Measurements from ENCODE around the gene FLYWCH1.

Gene FLYWCH1

GRCh38 chr16:2933701-2934100 is 22.0 kb downstream of the FLYWCH1 start:
- H3K27me3 ChIP-seq (replicated peaks in 2 of 5; ENCODE audit: control insufficient read depth in 4 of 5, insufficient read depth in 5 of 5, low read length in 4 of 5), result no peaks in the 10 kb centered on the region
- peaks cover 0 to 68% (median 42%) of the 10 kb centered on the region in 4 experiments for H3K36me3 ChIP-seq (ENCODE audit: control insufficient read depth in 4 of 4, insufficient read depth in 4 of 4, low read length in 3 of 4)
- 92% methylated on average over 15 of the region's 22 CpGs for WGBS (ENCODE audit: insufficient coverage)
- no peaks in the 10 kb centered on the region for H3K9me3 ChIP-seq (ENCODE audit: control extremely low read depth in 1 of 5, control insufficient read depth in 4 of 5, insufficient read depth in 2 of 5, low read depth in 1 of 5, low read length in 4 of 5)
- ChIA-PET POLR2A (no interaction called here), CTCF (no interaction called here)
- no peaks in the 10 kb centered on the region for H3K4me1 ChIP-seq (ENCODE audit: control extremely low read depth in 1 of 4, control insufficient read depth in 4 of 4, insufficient read depth in 4 of 4, low read length in 3 of 4)
- H3K4me3 ChIP-seq (ENCODE audit: control insufficient read depth in 1 of 7, extremely low read depth in 1 of 7, insufficient read depth in 4 of 7, low read depth in 2 of 7, low read length in 6 of 7), result no peak overlapping the region
- no peak overlapping the region for H3K27ac ChIP-seq (ENCODE audit: insufficient read depth in 1 of 2, low read depth in 1 of 2, low read length in 2 of 2, poor library complexity in 1 of 2, severe bottlenecking in 2 of 2)
- DNase-seq, result no peak

- DNase-seq, result no peak
- H3K27me3 ChIP-seq (replicated peaks in 2 of 5; ENCODE audit: control insufficient read depth in 4 of 5, insufficient read depth in 5 of 5, low read length in 4 of 5), result no peaks in the 10 kb centered on the region
- no peaks in the 10 kb centered on the region for H3K9me3 ChIP-seq (ENCODE audit: control extremely low read depth in 1 of 5, control insufficient read depth in 4 of 5, insufficient read depth in 2 of 5, low read depth in 1 of 5, low read length in 4 of 5)
- peaks cover 0 to 70% (median 41%) of the 10 kb centered on the region in 4 experiments for H3K36me3 ChIP-seq (ENCODE audit: control insufficient read depth in 4 of 4, insufficient read depth in 4 of 4, low read length in 3 of 4)
- POLR2A ChIA-PET, result no interaction called here
- H3K4me3 ChIP-seq (ENCODE audit: control insufficient read depth in 1 of 7, extremely low read depth in 1 of 7, insufficient read depth in 4 of 7, low read depth in 2 of 7, low read length in 6 of 7), result no peak overlapping the region
- H3K27ac ChIP-seq (ENCODE audit: insufficient read depth in 1 of 2, low read depth in 1 of 2, low read length in 2 of 2, poor library complexity in 1 of 2, severe bottlenecking in 2 of 2), result no peak overlapping the region
- H3K4me1 ChIP-seq (ENCODE audit: control extremely low read depth in 1 of 4, control insufficient read depth in 4 of 4, insufficient read depth in 4 of 4, low read length in 3 of 4), result no peaks in the 10 kb centered on the region
- CTCF ChIA-PET, result no interaction called here
- 95% methylated on average over 15 of the region's 15 CpGs for WGBS (ENCODE audit: insufficient coverage)
These were observed 22.7 kb downstream of the FLYWCH1 start for GRCh38 chr16:2934450-2934849.

- no peak overlapping the region for H3K4me3 ChIP-seq (ENCODE audit: control insufficient read depth in 1 of 7, extremely low read depth in 1 of 7, insufficient read depth in 4 of 7, low read depth in 2 of 7, low read length in 6 of 7)
- ChIA-PET POLR2A (no interaction called here), CTCF (no interaction called here)
- WGBS (ENCODE audit: insufficient coverage), result 89% methylated on average over 15 of the region's 22 CpGs
- DNase-seq, result no peak
- no peaks in the 10 kb centered on the region for H3K9me3 ChIP-seq (ENCODE audit: control extremely low read depth in 1 of 5, control insufficient read depth in 4 of 5, insufficient read depth in 2 of 5, low read depth in 1 of 5, low read length in 4 of 5)
- no peaks in the 10 kb centered on the region for H3K4me1 ChIP-seq (ENCODE audit: control extremely low read depth in 1 of 4, control insufficient read depth in 4 of 4, insufficient read depth in 4 of 4, low read length in 3 of 4)
- no peak overlapping the region for H3K27ac ChIP-seq (ENCODE audit: insufficient read depth in 1 of 2, low read depth in 1 of 2, low read length in 2 of 2, poor library complexity in 1 of 2, severe bottlenecking in 2 of 2)
- no peaks in the 10 kb centered on the region for H3K27me3 ChIP-seq (replicated peaks in 2 of 5; ENCODE audit: control insufficient read depth in 4 of 5, insufficient read depth in 5 of 5, low read length in 4 of 5)
- H3K36me3 ChIP-seq (ENCODE audit: control insufficient read depth in 4 of 4, insufficient read depth in 4 of 4, low read length in 3 of 4), result peaks cover 3 to 71% (median 48%) of the 10 kb centered on the region in 4 experiments
These were observed 24.8 kb downstream of the FLYWCH1 start for GRCh38 chr16:2936436-2937011.

GRCh38 chr16:2937170-2937569 is 25.4 kb downstream of the FLYWCH1 start:
- 98% methylated on average over 16 of the region's 24 CpGs for whole genome bisulfite sequencing (ENCODE audit: insufficient coverage)
- Histone ChIP-seq H3K27ac (ENCODE audit: insufficient read depth in 1 of 2, low read depth in 1 of 2, low read length in 2 of 2, poor library complexity in 1 of 2, severe bottlenecking in 2 of 2) (no peak overlapping the region), H3K4me3 (ENCODE audit: control insufficient read depth in 1 of 7, extremely low read depth in 1 of 7, insufficient read depth in 4 of 7, low read depth in 2 of 7, low read length in 6 of 7) (no peak overlapping the region), H3K36me3 (ENCODE audit: control insufficient read depth in 4 of 4, insufficient read depth in 4 of 4, low read length in 3 of 4) (peaks cover 3 to 73% (median 50%) of the 10 kb centered on the region in 4 experiments), H3K27me3 (replicated peaks in 2 of 5; ENCODE audit: control insufficient read depth in 4 of 5, insufficient read depth in 5 of 5, low read length in 4 of 5) (no peaks in the 10 kb centered on the region), H3K9me3 (ENCODE audit: control extremely low read depth in 1 of 5, control insufficient read depth in 4 of 5, insufficient read depth in 2 of 5, low read depth in 1 of 5, low read length in 4 of 5) (no peaks in the 10 kb centered on the region), H3K4me1 (ENCODE audit: control extremely low read depth in 1 of 4, control insufficient read depth in 4 of 4, insufficient read depth in 4 of 4, low read length in 3 of 4) (no peaks in the 10 kb centered on the region)
- ChIA-PET CTCF (no interaction called here), POLR2A (no interaction called here)
- no peak for DNase-seq

- no peak overlapping the region for H3K27ac ChIP-seq (ENCODE audit: insufficient read depth in 1 of 2, low read depth in 1 of 2, low read length in 2 of 2, poor library complexity in 1 of 2, severe bottlenecking in 2 of 2)
- H3K36me3 ChIP-seq (ENCODE audit: control insufficient read depth in 4 of 4, insufficient read depth in 4 of 4, low read length in 3 of 4), result peaks cover 3 to 76% (median 52%) of the 10 kb centered on the region in 4 experiments
- no peaks in the 10 kb centered on the region for H3K9me3 ChIP-seq (ENCODE audit: control extremely low read depth in 1 of 5, control insufficient read depth in 4 of 5, insufficient read depth in 2 of 5, low read depth in 1 of 5, low read length in 4 of 5)
- no peaks in the 10 kb centered on the region for H3K27me3 ChIP-seq (replicated peaks in 2 of 5; ENCODE audit: control insufficient read depth in 4 of 5, insufficient read depth in 5 of 5, low read length in 4 of 5)
- no peaks in the 10 kb centered on the region for H3K4me1 ChIP-seq (ENCODE audit: control extremely low read depth in 1 of 4, control insufficient read depth in 4 of 4, insufficient read depth in 4 of 4, low read length in 3 of 4)
- H3K4me3 ChIP-seq (ENCODE audit: control insufficient read depth in 1 of 7, extremely low read depth in 1 of 7, insufficient read depth in 4 of 7, low read depth in 2 of 7, low read length in 6 of 7), result no peak overlapping the region
- ChIA-PET CTCF (no interaction called here), POLR2A (no interaction called here)
- WGBS (ENCODE audit: insufficient coverage), result 93% methylated on average over 12 of the region's 12 CpGs
- DNase-seq, result no peak
These were observed 26.5 kb downstream of the FLYWCH1 start for GRCh38 chr16:2938206-2938605.

GRCh38 chr16:2939968-2940367 is 28.2 kb downstream of the FLYWCH1 start:
- no peaks in the 10 kb centered on the region for H3K27me3 ChIP-seq (replicated peaks in 2 of 5; ENCODE audit: control insufficient read depth in 4 of 5, insufficient read depth in 5 of 5, low read length in 4 of 5)
- POLR2A ChIA-PET, result no interaction called here
- H3K27ac ChIP-seq (ENCODE audit: insufficient read depth in 1 of 2, low read depth in 1 of 2, low read length in 2 of 2, poor library complexity in 1 of 2, severe bottlenecking in 2 of 2), result no peak overlapping the region
- no peak overlapping the region for H3K4me3 ChIP-seq (ENCODE audit: control insufficient read depth in 1 of 7, extremely low read depth in 1 of 7, insufficient read depth in 4 of 7, low read depth in 2 of 7, low read length in 6 of 7)
- H3K9me3 ChIP-seq (ENCODE audit: control extremely low read depth in 1 of 5, control insufficient read depth in 4 of 5, insufficient read depth in 2 of 5, low read depth in 1 of 5, low read length in 4 of 5), result no peaks in the 10 kb centered on the region
- no peak for DNase-seq
- H3K4me1 ChIP-seq (ENCODE audit: control extremely low read depth in 1 of 4, control insufficient read depth in 4 of 4, insufficient read depth in 4 of 4, low read length in 3 of 4), result no peaks in the 10 kb centered on the region
- peaks cover 3 to 73% (median 49%) of the 10 kb centered on the region in 4 experiments for H3K36me3 ChIP-seq (ENCODE audit: control insufficient read depth in 4 of 4, insufficient read depth in 4 of 4, low read length in 3 of 4)
- WGBS (ENCODE audit: insufficient coverage), result 100% methylated on average over 2 of the region's 2 CpGs
- CTCF ChIA-PET, result interaction anchor here (1.2 to 1.9 kb wide), 5 partner anchors 10 to 101 kb away, joined by 3 to 11 read pairs (median 7); no protein-coding TSS in a partner anchor

- no peaks in the 10 kb centered on the region for H3K27me3 ChIP-seq (replicated peaks in 2 of 5; ENCODE audit: control insufficient read depth in 4 of 5, insufficient read depth in 5 of 5, low read length in 4 of 5)
- POLR2A ChIA-PET, result no interaction called here
- no peaks in the 10 kb centered on the region for H3K4me1 ChIP-seq (ENCODE audit: control extremely low read depth in 1 of 4, control insufficient read depth in 4 of 4, insufficient read depth in 4 of 4, low read length in 3 of 4)
- no peak for DNase-seq
- H3K27ac ChIP-seq (ENCODE audit: insufficient read depth in 1 of 2, low read depth in 1 of 2, low read length in 2 of 2, poor library complexity in 1 of 2, severe bottlenecking in 2 of 2), result no peak overlapping the region
- no peak overlapping the region for H3K4me3 ChIP-seq (ENCODE audit: control insufficient read depth in 1 of 7, extremely low read depth in 1 of 7, insufficient read depth in 4 of 7, low read depth in 2 of 7, low read length in 6 of 7)
- WGBS (ENCODE audit: insufficient coverage), result 97% methylated on average over 4 of the region's 4 CpGs
- H3K36me3 ChIP-seq (ENCODE audit: control insufficient read depth in 4 of 4, insufficient read depth in 4 of 4, low read length in 3 of 4), result peaks cover 3 to 60% (median 41%) of the 10 kb centered on the region in 4 experiments
- no peaks in the 10 kb centered on the region for H3K9me3 ChIP-seq (ENCODE audit: control extremely low read depth in 1 of 5, control insufficient read depth in 4 of 5, insufficient read depth in 2 of 5, low read depth in 1 of 5, low read length in 4 of 5)
- CTCF ChIA-PET, result interaction anchor here (0.6 to 1.8 kb wide), 2 partner anchors 14 to 910 kb away, joined by 3 to 6 read pairs; no protein-coding TSS in a partner anchor
These were observed 30.3 kb downstream of the FLYWCH1 start for GRCh38 chr16:2942045-2942444.

Data from common myeloid progenitor, CD34-positive (primary cell).